HepG2 (cell line): ENCODE measurements around the gene SLC26A5. TPM values are rescaled to one million over a fixed set of nuclear protein-coding genes. Genes with fewer than 3 reads are reported as not detected.

Source experiments
- ATAC-seq: fragments of 200-7000 bp; cut with Tn5 transposase; 3 replicates; pipeline ENCODE4 v1.9.1; 2020; ENCODE audit warnings: mild to moderate bottlenecking, moderate library complexity
- BruUV-seq: library from RNA; stranded (reverse); fragments of 400-500 nt; replicated peaks from 2 replicates; lab custom pipeline; 2021; lab: Mats Ljungman, UMichigan
- CTCF ChIA-PET: fragments of 300-600 bp; formaldehyde crosslinking; extraction: SDS; loops from one replicate; lab custom pipeline; 2021; ENCODE audit warnings: low total read pairs, inconsistent platforms, low intra/inter-chr PET ratio; lab: Yijun Ruan, JAX
- POLR2A ChIA-PET: fragments of 350-600 bp; sonication (Branson Sonifier 250); formaldehyde crosslinking; loops from one replicate; lab custom pipeline; 2020; ENCODE audit warnings: antibody characterized with exemption, inconsistent platforms; lab: Yijun Ruan, JAX
- DNase-seq: peaks from one replicate; pipeline ENCODE4 v3.0.0-alpha.2; 2015; ENCODE audit warnings: low spot score
- FAIRE-seq: peaks from 3 replicates; lab custom pipeline; 2011; peaks lifted over from hg19 to GRCh38; lab: Jason Lieb, UNC
- H2AFZ ChIP-seq: one replicate; pipeline ENCODE4 v1.6.1; 2011; ENCODE audit warnings: low read length, inconsistent platforms
- H3K27ac ChIP-seq: fragments of 300-600 bp; 3 replicates; pipeline ENCODE4 v1.8.0; 2011; ENCODE audit warnings: mixed run types, mild to moderate bottlenecking, mixed read lengths, low read length, inconsistent platforms; ENCODE audit not compliant: insufficient read depth; ENCODE audit errors: extremely low read length
- H3K27me3 ChIP-seq, 2 experiments: fragments of 200-600 bp in 1 of 2; 2 replicates in 1 of 2; 3 replicates in 1 of 2; pipeline versions ENCODE4 v1.6.0 to v1.8.0; 2011; ENCODE audit warnings: low read length in 2 of 2, mild to moderate bottlenecking in 2 of 2, moderate library complexity in 2 of 2, inconsistent platforms in 1 of 2; ENCODE audit not compliant: insufficient read depth in 2 of 2, control insufficient read depth in 1 of 2
- H3K36me3 ChIP-seq, 2 experiments: fragments of 200-600 bp in 1 of 2; replicated peaks in 1 of 2; 2 replicates in 1 of 2; 3 replicates in 1 of 2; pipeline versions ENCODE4 v1.5.1 to v1.8.0; 2011; ENCODE audit warnings: low read length in 2 of 2, inconsistent platforms in 1 of 2; ENCODE audit not compliant: insufficient read depth in 2 of 2, control insufficient read depth in 1 of 2
- H3K4me1 ChIP-seq: 2 replicates; pipeline ENCODE4 v1.5.1; 2012; ENCODE audit warnings: low read length, inconsistent platforms; ENCODE audit not compliant: insufficient read depth
- H3K4me2 ChIP-seq: 2 replicates; pipeline ENCODE4 v1.6.0; 2011; ENCODE audit warnings: low read depth, low read length, inconsistent platforms
- H3K4me3 ChIP-seq, 3 experiments: fragments of 200-600 bp in 1 of 3; sonication (generic), shearing (Covaris generic) in 1 of 3; replicated peaks in 1 of 3; 2 replicates each; pipeline ENCODE4 v1.5.1; 2011 to 2016; ENCODE audit warnings: low read length in 3 of 3, inconsistent platforms in 2 of 3, low read depth in 2 of 3, mild to moderate bottlenecking in 2 of 3, control low read depth in 1 of 3, mixed read lengths in 1 of 3; ENCODE audit not compliant: insufficient read depth in 1 of 3
- H3K79me2 ChIP-seq: one replicate; pipeline ENCODE4 v1.6.1; 2011; ENCODE audit warnings: low read length, inconsistent platforms; ENCODE audit not compliant: insufficient read depth
- H3K9ac ChIP-seq: 2 replicates; pipeline ENCODE4 v1.6.0; 2011; ENCODE audit warnings: mild to moderate bottlenecking, low read depth, low read length, inconsistent platforms; ENCODE audit not compliant: insufficient read depth
- H3K9me3 ChIP-seq: 2 replicates; pipeline ENCODE4 v1.5.1; 2012; ENCODE audit warnings: mild to moderate bottlenecking, low read length
- H4K20me1 ChIP-seq: 2 replicates; pipeline ENCODE4 v1.6.0; 2011; ENCODE audit warnings: inconsistent platforms, mild to moderate bottlenecking, low read length, moderate library complexity; ENCODE audit not compliant: insufficient read depth
- ADNP ChIP-seq: sonication (generic); formaldehyde crosslinking; IDR thresholded peaks from 2 replicates; pipeline ENCODE4 v1.4.0; 2020; ENCODE audit warnings: missing genetic modification reagents
- ARID2 ChIP-seq: sonication (generic); formaldehyde crosslinking; IDR thresholded peaks from 2 replicates; pipeline ENCODE4 v1.8.1; 2022; ENCODE audit warnings: mild to moderate bottlenecking, missing genetic modification reagents, borderline replicate concordance
- GATAD2A ChIP-seq: IDR thresholded peaks from 2 replicates; pipeline ENCODE4 v1.6.1; 2016
- GFI1 ChIP-seq: sonication (generic); formaldehyde crosslinking; IDR thresholded peaks from 2 replicates; pipeline ENCODE4 v1.5.0; 2020; ENCODE audit warnings: missing genetic modification reagents, mild to moderate bottlenecking, borderline replicate concordance
- GMEB1 ChIP-seq: sonication (generic); formaldehyde crosslinking; IDR thresholded peaks from 2 replicates; pipeline ENCODE4 v1.5.1; 2020; ENCODE audit warnings: missing genetic modification reagents, mild to moderate bottlenecking, borderline replicate concordance
- HDAC6 ChIP-seq: fragments of 200-600 bp; sonication (generic); IDR thresholded peaks from 2 replicates; pipeline ENCODE4 v1.7.0; 2017; ENCODE audit warnings: mild to moderate bottlenecking, antibody characterized with exemption, low read length, low read depth
- IRF1 ChIP-seq: sonication (generic); formaldehyde crosslinking; IDR thresholded peaks from 2 replicates; pipeline ENCODE4 v1.4.0; 2020; ENCODE audit warnings: low read depth, mild to moderate bottlenecking, missing genetic modification reagents
- KLF6 ChIP-seq: IDR thresholded peaks from 2 replicates; pipeline ENCODE4 v1.8.0; 2016; ENCODE audit warnings: missing biosample characterization, missing genetic modification reagents
- MIER2 ChIP-seq: IDR thresholded peaks from 2 replicates; pipeline ENCODE4 v1.6.1; 2016; ENCODE audit warnings: missing biosample characterization, missing genetic modification reagents
- MTA3 ChIP-seq: sonication (generic); formaldehyde crosslinking; IDR thresholded peaks from 2 replicates; pipeline ENCODE4 v1.4.0; 2020; ENCODE audit warnings: missing genetic modification reagents
- NCOA2 ChIP-seq: sonication (generic); formaldehyde crosslinking; IDR thresholded peaks from 2 replicates; pipeline ENCODE4 v1.8.0; 2022; ENCODE audit warnings: inconsistent platforms
- NKX3-1 ChIP-seq: sonication (generic); formaldehyde crosslinking; IDR thresholded peaks from 2 replicates; pipeline ENCODE4 v1.5.0; 2020; ENCODE audit warnings: missing genetic modification reagents
- NR3C1 ChIP-seq: sonication (generic); formaldehyde crosslinking; IDR thresholded peaks from 2 replicates; pipeline ENCODE4 v1.4.0; 2020; ENCODE audit warnings: missing genetic modification reagents
- PHB2 ChIP-seq: fragments of 450-650 bp; IDR thresholded peaks from 2 replicates; pipeline ENCODE4 v1.6.1; 2018; ENCODE audit not compliant: partially characterized antibody
- RFX5 ChIP-seq: IDR thresholded peaks from 2 replicates; pipeline ENCODE4 v1.6.1; 2011; ENCODE audit warnings: low read depth, low read length, improper control_type of control experiment
- SKI ChIP-seq: fragments of 450-650 bp; IDR thresholded peaks from one replicate; pipeline ENCODE4 v1.6.1; 2018; ENCODE audit warnings: mild to moderate bottlenecking; ENCODE audit not compliant: partially characterized antibody
- SP2 ChIP-seq: sonication (generic); formaldehyde crosslinking; IDR thresholded peaks from 2 replicates; pipeline ENCODE4 v1.5.1; 2020; ENCODE audit warnings: mild to moderate bottlenecking, missing genetic modification reagents
- ZBTB3 ChIP-seq: sonication (generic); formaldehyde crosslinking; IDR thresholded peaks from 2 replicates; pipeline ENCODE4 v1.4.0; 2020; ENCODE audit warnings: low read depth, mild to moderate bottlenecking, moderate library complexity, missing genetic modification reagents, borderline replicate concordance
- ZNF143 ChIP-seq: sonication (generic); formaldehyde crosslinking; IDR thresholded peaks from 2 replicates; pipeline ENCODE4 v1.4.0; 2020; ENCODE audit warnings: missing genetic modification reagents
- ZNF292 ChIP-seq: sonication (generic); formaldehyde crosslinking; IDR thresholded peaks from 2 replicates; pipeline ENCODE4 v1.8.1; 2022; ENCODE audit warnings: mild to moderate bottlenecking, low read depth, missing genetic modification reagents, borderline replicate concordance
- ZNF546 ChIP-seq: sonication (generic); formaldehyde crosslinking; conservative IDR thresholded peaks from 2 replicates; pipeline ENCODE4 v1.8.1; 2023; ENCODE audit warnings: mild to moderate bottlenecking, missing genetic modification reagents
- ZNF572 ChIP-seq: sonication (generic); formaldehyde crosslinking; IDR thresholded peaks from 2 replicates; pipeline ENCODE4 v1.5.1; 2020; ENCODE audit warnings: mild to moderate bottlenecking, missing genetic modification reagents
- ZNF768 ChIP-seq: sonication (generic); formaldehyde crosslinking; IDR thresholded peaks from 2 replicates; pipeline ENCODE4 v1.4.0; 2020; ENCODE audit warnings: missing genetic modification reagents
- WGBS: methylation state at CpG from one replicate; pipeline ENCODE4 v1.1.6; 2017; ENCODE audit warnings: low lambda C conversion rate; 5-methylcytosine and 5-hydroxymethylcytosine counted together
- in situ Hi-C: cut with HindIII; loops from 2 replicates; pipeline ENCODE4 v1.10.0; 2017; ENCODE audit warnings: low pct_unique_long_range_greater_than_20kb; ENCODE audit not compliant: extremely low pct_ligation_motif_present
- intact Hi-C: fragments of 100-400 bp; cut with micrococcal nuclease; formaldehyde crosslinking; loops from one replicate; pipeline ENCODE4 v1.10.0; 2022; ENCODE audit not compliant: unreplicated experiment
- polyA plus RNA-seq, 8 experiments: library from polyadenylated mRNA; depleted of rRNA in 3 of 8; stranded (reverse) in 7 of 8; unstranded in 1 of 8; fragments of >200 nt; fragmentation: Illumina TruSeq in 4 of 8; extraction: Trizol in 4 of 8; gene quantifications; 2 replicates each; pipeline versions ENCODE4 v1.2.1 to v1.2.3, GENCODE V29; 2011 to 2016; ENCODE audit warnings: low read depth in 4 of 8, missing spikeins in 1 of 8, mixed read lengths in 1 of 8; ENCODE audit not compliant: insufficient read depth in 1 of 8
- total RNA-seq, 5 experiments: library from RNA; depleted of rRNA; stranded (reverse); fragments of >200 nt; fragmentation: Illumina TruSeq; extraction: Trizol; gene quantifications; 2 replicates each; pipeline ENCODE4 v1.2.3, GENCODE V29; 2016; ENCODE audit warnings: low read depth in 1 of 5

SLC26A5 gene
- total and polyA plus RNA-seq, 2 of the 13 experiments (the other 11 are each of a cell fraction or from before 2014, with no cell fraction given): 0.08 to 0.11 TPM

- TF ChIP-seq ZNF768 (CRISPR knock-in tag) (no peak), ARID2 (no peak), HDAC6 (no peak), SP2 (CRISPR knock-in tag) (no peak), KLF6 (CRISPR knock-in tag) (0 out of 2 replicates have a peak, but pooled peaks have one; percentile 55), GMEB1 (peak; percentile 30; the same call in 1 of the 2 replicates), NKX3-1 (CRISPR knock-in tag) (no peak), ZBTB3 (CRISPR knock-in tag) (no peak), ZNF572 (CRISPR knock-in tag) (no peak), ZNF143 (CRISPR knock-in tag) (no peak), ADNP (CRISPR knock-in tag) (no peak), NCOA2 (peak; percentile 61)
Observed at GRCh38 chr7:103388469-103389140, 57.4 kb downstream of the SLC26A5 start (continued).

- H3K9ac ChIP-seq: no peak overlapping the region
- no TSS peak for BruUV-seq
- H4K20me1 ChIP-seq: no peaks in the 10 kb centered on the region
- no peak overlapping the region for H3K4me2 ChIP-seq
- H3K79me2 ChIP-seq: no peaks in the 10 kb centered on the region
- 94% methylated on average over 1 of the region's 1 CpG for WGBS
- ATAC-seq (no peak), DNase-seq (no peak), FAIRE-seq (no peak)
- in situ Hi-C loops (no loop called here), intact Hi-C loops (loop anchor here (5.0 kb wide), 1 partner anchor 45 kb away; the partner anchor contains the start of gene DNAJC2)
- ChIA-PET CTCF (no interaction called here), POLR2A (no interaction called here)
- no peaks in the 10 kb centered on the region for H3K36me3 ChIP-seq
- TF ChIP-seq ZNF546 (no peak), NR3C1 (CRISPR knock-in tag) (no peak), MIER2 (CRISPR knock-in tag) (no peak), IRF1 (CRISPR knock-in tag) (no peak), RFX5 (no peak), SKI (no peak), MTA3 (no peak), PHB2 (no peak), GATAD2A (CRISPR knock-in tag) (no peak), GFI1 (no peak), ZNF292 (CRISPR knock-in tag) (no peak)
- peaks cover 45% of the 10 kb centered on the region for H3K4me1 ChIP-seq
- no peaks in the 10 kb centered on the region for H3K27me3 ChIP-seq
- H3K27ac ChIP-seq: no peak overlapping the region
- no peak overlapping the region for H2AFZ ChIP-seq
- no peak overlapping the region for H3K4me3 ChIP-seq
- H3K9me3 ChIP-seq: no peaks in the 10 kb centered on the region
Observed at GRCh38 chr7:103387242-103387641, 58.8 kb downstream of the SLC26A5 start.
